GM12875 (cell line): ENCODE data around the gene TMEM121B.

Source experiments
- H3K4me3 ChIP-seq: one replicate; pipeline ENCODE4 v1.5.1; 2011; ENCODE audit warnings: low read depth, low read length, control low read depth
- CTCF ChIP-seq: IDR thresholded peaks from 2 replicates; pipeline ENCODE4 v1.5.1; 2011; ENCODE audit warnings: low read depth, mild to moderate bottlenecking, control low read depth, inconsistent platforms, low read length, moderate library complexity, borderline replicate concordance; ENCODE audit not compliant: insufficient read depth

TMEM121B gene

GRCh38 chr22:17130199-17130598, 9.0 kb upstream of the TMEM121B start:
- no peak overlapping the region for H3K4me3 ChIP-seq
- TF ChIP-seq CTCF: no peak

GRCh38 chr22:17120711-17121232, 388 bp downstream of the TMEM121B start:
- H3K4me3 ChIP-seq: peak overlapping the region; percentile 10
- no peak for TF ChIP-seq CTCF

- TF ChIP-seq CTCF: no peak
- no peak overlapping the region for H3K4me3 ChIP-seq
Measured at GRCh38 chr22:17120281-17120680, 879 bp downstream of the TMEM121B start.

GRCh38 chr22:17119481-17120202, 1.5 kb downstream of the TMEM121B start:
- no peak overlapping the region for H3K4me3 ChIP-seq
- peak; percentile 25; the same call in 1 of the 2 replicates for TF ChIP-seq CTCF

- no peak for TF ChIP-seq CTCF
- H3K4me3 ChIP-seq: no peak overlapping the region
Measured at GRCh38 chr22:17118342-17118741, 2.8 kb downstream of the TMEM121B start.

GRCh38 chr22:17117890-17118289, 3.3 kb downstream of the TMEM121B start:
- TF ChIP-seq CTCF: no peak
- no peak overlapping the region for H3K4me3 ChIP-seq

- no peak overlapping the region for H3K4me3 ChIP-seq
- no peak for TF ChIP-seq CTCF
Measured at GRCh38 chr22:17117400-17117799, 3.8 kb downstream of the TMEM121B start.
